HepG2 (cell line): Measurements from ENCODE around the gene OTUD4. TPM values are rescaled to one million over a fixed set of nuclear protein-coding genes. Genes with fewer than 3 reads are reported as not detected.

ENCODE experiments used
- FOXP4 ChIP-seq: sonication (generic); formaldehyde crosslinking; IDR thresholded peaks from 2 replicates; pipeline ENCODE4 v1.4.0; 2020; ENCODE audit warnings: missing genetic modification reagents
- GZF1 ChIP-seq: sonication (generic); formaldehyde crosslinking; IDR thresholded peaks from 2 replicates; pipeline ENCODE4 v1.5.1; 2020; ENCODE audit warnings: mild to moderate bottlenecking, missing genetic modification reagents
- KLF15 ChIP-seq: sonication (generic); formaldehyde crosslinking; IDR thresholded peaks from 2 replicates; pipeline ENCODE4 v1.8.1; 2023; ENCODE audit warnings: borderline replicate concordance, mild to moderate bottlenecking, inconsistent platforms, missing genetic modification reagents, mixed read lengths
- NFYC ChIP-seq: IDR thresholded peaks from 2 replicates; pipeline ENCODE4 v1.6.1; 2016; ENCODE audit warnings: missing genetic modification reagents, missing compliant biosample characterization
- TCF7 ChIP-seq: sonication (generic); IDR thresholded peaks from 2 replicates; pipeline ENCODE4 v1.6.1; 2016; ENCODE audit warnings: antibody characterized with exemption, low read depth
- THAP9 ChIP-seq: sonication (generic); formaldehyde crosslinking; IDR thresholded peaks from 2 replicates; pipeline ENCODE4; 2020; ENCODE audit warnings: missing genetic modification reagents, mild to moderate bottlenecking, borderline replicate concordance
- ZIK1 ChIP-seq: sonication (generic); formaldehyde crosslinking; IDR thresholded peaks from 2 replicates; pipeline ENCODE4 v1.5.0; 2020; ENCODE audit warnings: mild to moderate bottlenecking, low read depth, missing genetic modification reagents, borderline replicate concordance
- ZNF180 ChIP-seq: sonication (generic); formaldehyde crosslinking; IDR thresholded peaks from 2 replicates; pipeline ENCODE4 v1.4.0; 2020; ENCODE audit warnings: low read depth, missing genetic modification reagents, borderline replicate concordance
- ZNF441 ChIP-seq: sonication (generic); formaldehyde crosslinking; IDR thresholded peaks from 2 replicates; pipeline ENCODE4 v1.7.0; 2021; ENCODE audit warnings: missing genetic modification reagents, borderline replicate concordance
- ZNF746 ChIP-seq: sonication (generic); formaldehyde crosslinking; IDR thresholded peaks from 2 replicates; pipeline ENCODE4 v1.8.0; 2022; ENCODE audit warnings: mild to moderate bottlenecking, missing genetic modification reagents
- polyA plus RNA-seq, 8 experiments: library from polyadenylated mRNA; depleted of rRNA in 3 of 8; stranded (reverse) in 7 of 8; unstranded in 1 of 8; fragments of >200 nt; fragmentation: Illumina TruSeq in 4 of 8; extraction: Trizol in 4 of 8; gene quantifications; 2 replicates each; pipeline versions ENCODE4 v1.2.1 to v1.2.3, GENCODE V29; 2011 to 2016; ENCODE audit warnings: low read depth in 4 of 8, missing spikeins in 1 of 8, mixed read lengths in 1 of 8; ENCODE audit not compliant: insufficient read depth in 1 of 8
- total RNA-seq, 5 experiments: library from RNA; depleted of rRNA; stranded (reverse); fragments of >200 nt; fragmentation: Illumina TruSeq; extraction: Trizol; gene quantifications; 2 replicates each; pipeline ENCODE4 v1.2.3, GENCODE V29; 2016; ENCODE audit warnings: low read depth in 1 of 5
- TF ChIP-seq, protein P1 (sequence below): sonication (generic); formaldehyde crosslinking; IDR thresholded peaks from 2 replicates; pipeline ENCODE4 v1.5.0; 2020; ENCODE audit warnings: mild to moderate bottlenecking, missing genetic modification reagents, borderline replicate concordance
- TF ChIP-seq, protein P2 (sequence below): sonication (generic); formaldehyde crosslinking; IDR thresholded peaks from 2 replicates; pipeline ENCODE4 v1.9.0; 2022; ENCODE audit warnings: missing genetic modification reagents, mild to moderate bottlenecking, borderline replicate concordance
- TF ChIP-seq, protein P3 (sequence below): sonication (generic); formaldehyde crosslinking; IDR thresholded peaks from 2 replicates; pipeline ENCODE4 v1.4.0; 2020; ENCODE audit warnings: mild to moderate bottlenecking, low read depth, missing genetic modification reagents
- TF ChIP-seq, protein P4 (sequence below): sonication (generic); formaldehyde crosslinking; IDR thresholded peaks from 2 replicates; pipeline ENCODE4 v1.4.0; 2020; ENCODE audit warnings: missing genetic modification reagents, low read depth, mild to moderate bottlenecking, borderline replicate concordance

Gene OTUD4
- total and polyA plus RNA-seq, 2 of the 13 experiments (the other 11 are each of a cell fraction or from before 2014, with no cell fraction given) = 16.1 to 18.0 TPM

DNA sequence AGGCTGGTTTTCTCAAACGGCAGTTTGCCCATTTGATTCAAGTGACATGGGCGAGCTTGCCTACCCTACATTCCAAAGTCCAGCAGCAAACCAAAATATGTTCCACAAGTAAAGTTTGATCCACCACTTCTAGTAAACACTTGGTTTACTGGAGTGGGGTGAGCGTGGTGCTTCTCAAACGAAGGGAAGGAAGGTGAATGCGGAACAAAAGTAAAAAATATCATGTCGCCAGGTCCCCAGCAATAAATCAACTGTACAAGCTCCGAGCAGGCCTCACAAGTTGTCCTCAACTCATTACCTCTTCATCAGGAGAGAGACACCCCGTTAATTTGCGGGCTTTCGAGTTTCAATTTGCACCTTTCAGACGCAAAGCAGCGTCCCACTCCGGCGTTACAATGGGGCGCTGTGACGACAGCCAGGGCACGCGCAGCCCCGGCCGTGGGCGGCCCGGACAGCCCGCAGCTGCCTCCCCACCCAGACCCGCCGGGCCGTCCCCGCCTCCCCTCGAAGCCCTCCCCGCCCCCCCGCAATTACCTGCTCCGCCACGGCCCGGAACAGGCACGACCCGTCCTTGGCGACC, 1.0 kb downstream of the OTUD4 start (continued):
- TF ChIP-seq, protein P1, sequence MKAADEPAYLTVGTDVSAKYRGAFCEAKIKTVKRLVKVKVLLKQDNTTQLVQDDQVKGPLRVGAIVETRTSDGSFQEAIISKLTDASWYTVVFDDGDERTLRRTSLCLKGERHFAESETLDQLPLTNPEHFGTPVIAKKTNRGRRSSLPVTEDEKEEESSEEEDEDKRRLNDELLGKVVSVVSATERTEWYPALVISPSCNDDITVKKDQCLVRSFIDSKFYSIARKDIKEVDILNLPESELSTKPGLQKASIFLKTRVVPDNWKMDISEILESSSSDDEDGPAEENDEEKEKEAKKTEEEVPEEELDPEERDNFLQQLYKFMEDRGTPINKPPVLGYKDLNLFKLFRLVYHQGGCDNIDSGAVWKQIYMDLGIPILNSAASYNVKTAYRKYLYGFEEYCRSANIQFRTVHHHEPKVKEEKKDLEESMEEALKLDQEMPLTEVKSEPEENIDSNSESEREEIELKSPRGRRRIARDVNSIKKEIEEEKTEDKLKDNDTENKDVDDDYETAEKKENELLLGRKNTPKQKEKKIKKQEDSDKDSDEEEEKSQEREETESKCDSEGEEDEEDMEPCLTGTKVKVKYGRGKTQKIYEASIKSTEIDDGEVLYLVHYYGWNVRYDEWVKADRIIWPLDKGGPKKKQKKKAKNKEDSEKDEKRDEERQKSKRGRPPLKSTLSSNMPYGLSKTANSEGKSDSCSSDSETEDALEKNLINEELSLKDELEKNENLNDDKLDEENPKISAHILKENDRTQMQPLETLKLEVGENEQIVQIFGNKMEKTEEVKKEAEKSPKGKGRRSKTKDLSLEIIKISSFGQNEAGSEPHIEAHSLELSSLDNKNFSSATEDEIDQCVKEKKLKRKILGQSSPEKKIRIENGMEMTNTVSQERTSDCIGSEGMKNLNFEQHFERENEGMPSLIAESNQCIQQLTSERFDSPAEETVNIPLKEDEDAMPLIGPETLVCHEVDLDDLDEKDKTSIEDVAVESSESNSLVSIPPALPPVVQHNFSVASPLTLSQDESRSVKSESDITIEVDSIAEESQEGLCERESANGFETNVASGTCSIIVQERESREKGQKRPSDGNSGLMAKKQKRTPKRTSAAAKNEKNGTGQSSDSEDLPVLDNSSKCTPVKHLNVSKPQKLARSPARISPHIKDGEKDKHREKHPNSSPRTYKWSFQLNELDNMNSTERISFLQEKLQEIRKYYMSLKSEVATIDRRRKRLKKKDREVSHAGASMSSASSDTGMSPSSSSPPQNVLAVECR (CRISPR knock-in tag) = peak; percentile 52; the same call in 1 of the 2 replicates
- TF ChIP-seq, protein P2, sequence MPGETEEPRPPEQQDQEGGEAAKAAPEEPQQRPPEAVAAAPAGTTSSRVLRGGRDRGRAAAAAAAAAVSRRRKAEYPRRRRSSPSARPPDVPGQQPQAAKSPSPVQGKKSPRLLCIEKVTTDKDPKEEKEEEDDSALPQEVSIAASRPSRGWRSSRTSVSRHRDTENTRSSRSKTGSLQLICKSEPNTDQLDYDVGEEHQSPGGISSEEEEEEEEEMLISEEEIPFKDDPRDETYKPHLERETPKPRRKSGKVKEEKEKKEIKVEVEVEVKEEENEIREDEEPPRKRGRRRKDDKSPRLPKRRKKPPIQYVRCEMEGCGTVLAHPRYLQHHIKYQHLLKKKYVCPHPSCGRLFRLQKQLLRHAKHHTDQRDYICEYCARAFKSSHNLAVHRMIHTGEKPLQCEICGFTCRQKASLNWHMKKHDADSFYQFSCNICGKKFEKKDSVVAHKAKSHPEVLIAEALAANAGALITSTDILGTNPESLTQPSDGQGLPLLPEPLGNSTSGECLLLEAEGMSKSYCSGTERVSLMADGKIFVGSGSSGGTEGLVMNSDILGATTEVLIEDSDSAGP (CRISPR knock-in tag) = no peak
- TF ChIP-seq FOXP4 (CRISPR knock-in tag) = peak; percentile 26; the same call in 1 of the 2 replicates
- TF ChIP-seq THAP9 (CRISPR knock-in tag) = no peak
- TF ChIP-seq, protein P3, sequence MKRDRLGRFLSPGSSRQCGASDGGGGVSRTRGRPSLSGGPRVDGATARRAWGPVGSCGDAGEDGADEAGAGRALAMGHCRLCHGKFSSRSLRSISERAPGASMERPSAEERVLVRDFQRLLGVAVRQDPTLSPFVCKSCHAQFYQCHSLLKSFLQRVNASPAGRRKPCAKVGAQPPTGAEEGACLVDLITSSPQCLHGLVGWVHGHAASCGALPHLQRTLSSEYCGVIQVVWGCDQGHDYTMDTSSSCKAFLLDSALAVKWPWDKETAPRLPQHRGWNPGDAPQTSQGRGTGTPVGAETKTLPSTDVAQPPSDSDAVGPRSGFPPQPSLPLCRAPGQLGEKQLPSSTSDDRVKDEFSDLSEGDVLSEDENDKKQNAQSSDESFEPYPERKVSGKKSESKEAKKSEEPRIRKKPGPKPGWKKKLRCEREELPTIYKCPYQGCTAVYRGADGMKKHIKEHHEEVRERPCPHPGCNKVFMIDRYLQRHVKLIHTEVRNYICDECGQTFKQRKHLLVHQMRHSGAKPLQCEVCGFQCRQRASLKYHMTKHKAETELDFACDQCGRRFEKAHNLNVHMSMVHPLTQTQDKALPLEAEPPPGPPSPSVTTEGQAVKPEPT = no peak
- 0 out of 2 replicates have a peak, but pooled peaks have one; percentile 18 for TF ChIP-seq GZF1 (CRISPR knock-in tag)
- TF ChIP-seq, protein P4, sequence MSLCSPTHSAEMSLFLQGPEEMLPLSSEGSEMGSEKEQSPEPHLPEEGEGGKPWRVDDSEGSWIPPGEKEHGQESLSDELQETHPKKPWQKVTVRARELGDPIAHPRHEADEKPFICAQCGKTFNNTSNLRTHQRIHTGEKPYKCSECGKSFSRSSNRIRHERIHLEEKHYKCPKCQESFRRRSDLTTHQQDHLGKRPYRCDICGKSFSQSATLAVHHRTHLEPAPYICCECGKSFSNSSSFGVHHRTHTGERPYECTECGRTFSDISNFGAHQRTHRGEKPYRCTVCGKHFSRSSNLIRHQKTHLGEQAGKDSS (CRISPR knock-in tag) = no peak
- no peak for TF ChIP-seq TCF7
- TF ChIP-seq ZNF746 (CRISPR knock-in tag) = no peak
- TF ChIP-seq ZIK1 = no peak; the same call in 1 of the 2 replicates
- TF ChIP-seq NFYC = no peak
- no peak; the same call in 1 of the 2 replicates for TF ChIP-seq ZNF441
- TF ChIP-seq ZNF180 (CRISPR knock-in tag) = no peak
- no peak for TF ChIP-seq KLF15 (CRISPR knock-in tag)
